IMR-90 (cell line): ENCODE measurements around the gene HMCES.

Experiments used
- BHLHE40 ChIP-seq: fragments of 150-350 bp; IDR thresholded peaks from 2 replicates; pipeline ENCODE4 v1.6.1; 2016; ENCODE audit warnings: mild to moderate bottlenecking, low read depth, low read length
- CEBPB ChIP-seq: IDR thresholded peaks from 2 replicates; pipeline ENCODE4 v1.6.1; 2012; ENCODE audit warnings: low read depth, low read length, improper control_type of control experiment
- CTCF ChIP-seq: conservative IDR thresholded peaks from 2 replicates; pipeline ENCODE4 v1.5.1; 2012; ENCODE audit warnings: mild to moderate bottlenecking, low read depth, low read length, improper control_type of control experiment
- FOS ChIP-seq: fragments of 150-350 bp; IDR thresholded peaks from 2 replicates; pipeline ENCODE4 v1.6.1; 2016; ENCODE audit warnings: low read depth, low read length
- MXI1 ChIP-seq: IDR thresholded peaks from 2 replicates; pipeline ENCODE4 v1.6.1; 2012; ENCODE audit warnings: low read depth, mild to moderate bottlenecking, low read length, moderate library complexity, borderline replicate concordance
- NFE2L2 ChIP-seq: fragments of 150-350 bp; IDR thresholded peaks from 2 replicates; pipeline ENCODE4 v1.6.1; 2016; ENCODE audit warnings: low read depth, mild to moderate bottlenecking, low read length
- POLR2A ChIP-seq: IDR thresholded peaks from 2 replicates; pipeline ENCODE4 v1.6.1; 2012; ENCODE audit warnings: mild to moderate bottlenecking, low read depth, low read length
- RAD21 ChIP-seq: IDR thresholded peaks from 2 replicates; pipeline ENCODE4 v1.6.1; 2012; ENCODE audit warnings: low read length, improper control_type of control experiment
- RCOR1 ChIP-seq: IDR thresholded peaks from 2 replicates; pipeline ENCODE4 v1.6.1; 2012; ENCODE audit warnings: mild to moderate bottlenecking, low read length, improper control_type of control experiment; ENCODE audit not compliant: insufficient replicate concordance
- USF2 ChIP-seq: fragments of 150-350 bp; IDR thresholded peaks from 2 replicates; pipeline ENCODE4 v1.6.1; 2017; ENCODE audit warnings: mild to moderate bottlenecking, antibody characterized with exemption, low read length, low read depth

GRCh38 chr3:129304146-129304961 is 25.7 kb downstream of the HMCES start:
- TF ChIP-seq CTCF = no peak
- TF ChIP-seq CEBPB = no peak
- TF ChIP-seq RCOR1 = no peak
- no peak; the same call in 1 of the 2 replicates for TF ChIP-seq BHLHE40
- no peak for TF ChIP-seq POLR2A
- no peak for TF ChIP-seq MXI1
- no peak for TF ChIP-seq FOS
- TF ChIP-seq USF2 = no peak
- no peak for TF ChIP-seq RAD21
- no peak for TF ChIP-seq NFE2L2
